ENCODE results near the gene CAVIN2.

The CAVIN2 gene

DNA sequence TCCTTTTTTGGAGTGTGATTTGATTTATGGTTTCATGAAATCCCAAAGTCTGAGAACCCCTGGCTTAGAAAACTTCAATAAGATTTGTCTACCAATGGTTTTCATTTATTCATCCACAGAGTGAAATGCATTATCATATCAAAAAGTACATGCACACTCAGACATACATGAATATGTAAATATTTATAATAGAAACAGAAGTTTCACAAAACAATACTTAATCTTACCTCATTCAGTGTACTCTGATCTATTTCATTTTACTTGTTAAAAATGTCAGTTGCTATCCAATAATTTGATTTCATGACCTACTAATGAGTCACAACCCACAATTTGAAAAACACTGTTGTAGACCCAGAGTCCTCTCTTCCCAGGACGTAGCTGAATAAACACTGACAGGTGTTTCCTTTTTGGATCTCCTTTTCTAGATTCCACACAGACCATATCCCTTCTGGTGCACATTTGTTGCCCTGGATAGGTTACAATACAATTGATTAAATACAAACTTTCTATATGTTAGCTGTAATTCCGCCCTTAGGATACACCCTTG, 10.4 kb upstream of the CAVIN2 start:
- no peak for DNase-seq
- H3K9me2 ChIP-seq (replicated peaks; ENCODE audit: insufficient read depth, low read length) = no peaks in the 10 kb centered on the region
- H3K9me3 ChIP-seq (replicated peaks; ENCODE audit: insufficient read depth, low read length) = no peaks in the 10 kb centered on the region
- no peak overlapping the region for H3K4me3 ChIP-seq (ENCODE audit: low read length)
- H3K4me1 ChIP-seq (ENCODE audit: low read length) = no peaks in the 10 kb centered on the region
- H3K79me2 ChIP-seq (ENCODE audit: low read length) = no peaks in the 10 kb centered on the region
- no peaks in the 10 kb centered on the region for H3K36me3 ChIP-seq (replicated peaks; ENCODE audit: insufficient read depth, low read length)
- no peaks in the 10 kb centered on the region for H4K20me1 ChIP-seq (ENCODE audit: insufficient read depth, low read length)
- TF ChIP-seq, protein P1, sequence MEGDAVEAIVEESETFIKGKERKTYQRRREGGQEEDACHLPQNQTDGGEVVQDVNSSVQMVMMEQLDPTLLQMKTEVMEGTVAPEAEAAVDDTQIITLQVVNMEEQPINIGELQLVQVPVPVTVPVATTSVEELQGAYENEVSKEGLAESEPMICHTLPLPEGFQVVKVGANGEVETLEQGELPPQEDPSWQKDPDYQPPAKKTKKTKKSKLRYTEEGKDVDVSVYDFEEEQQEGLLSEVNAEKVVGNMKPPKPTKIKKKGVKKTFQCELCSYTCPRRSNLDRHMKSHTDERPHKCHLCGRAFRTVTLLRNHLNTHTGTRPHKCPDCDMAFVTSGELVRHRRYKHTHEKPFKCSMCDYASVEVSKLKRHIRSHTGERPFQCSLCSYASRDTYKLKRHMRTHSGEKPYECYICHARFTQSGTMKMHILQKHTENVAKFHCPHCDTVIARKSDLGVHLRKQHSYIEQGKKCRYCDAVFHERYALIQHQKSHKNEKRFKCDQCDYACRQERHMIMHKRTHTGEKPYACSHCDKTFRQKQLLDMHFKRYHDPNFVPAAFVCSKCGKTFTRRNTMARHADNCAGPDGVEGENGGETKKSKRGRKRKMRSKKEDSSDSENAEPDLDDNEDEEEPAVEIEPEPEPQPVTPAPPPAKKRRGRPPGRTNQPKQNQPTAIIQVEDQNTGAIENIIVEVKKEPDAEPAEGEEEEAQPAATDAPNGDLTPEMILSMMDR (IDR thresholded peaks at IDR 0.05; ENCODE audit: low read length) = no peak
- TF ChIP-seq EZH2 (optimal IDR thresholded peaks at IDR 0.05; ENCODE audit: low read depth, low read length) (no peak), EZH2phosphoT487 (IDR thresholded peaks at IDR 0.05; ENCODE audit: low read length) (no peak)
- H3K27ac ChIP-seq (ENCODE audit: low read length) = no peak overlapping the region
- no peak overlapping the region for H2AFZ ChIP-seq (ENCODE audit: low read length)
- no peaks in the 10 kb centered on the region for H3K27me3 ChIP-seq (replicated peaks; ENCODE audit: insufficient read depth, low read length)
- H3K9ac ChIP-seq (ENCODE audit: low read length) = no peak overlapping the region
- no peak overlapping the region for H3K4me2 ChIP-seq (ENCODE audit: low read depth, low read length)
- H3F3A ChIP-seq (ENCODE audit: insufficient read depth, low read length) = no peaks in the 10 kb centered on the region

DNA sequence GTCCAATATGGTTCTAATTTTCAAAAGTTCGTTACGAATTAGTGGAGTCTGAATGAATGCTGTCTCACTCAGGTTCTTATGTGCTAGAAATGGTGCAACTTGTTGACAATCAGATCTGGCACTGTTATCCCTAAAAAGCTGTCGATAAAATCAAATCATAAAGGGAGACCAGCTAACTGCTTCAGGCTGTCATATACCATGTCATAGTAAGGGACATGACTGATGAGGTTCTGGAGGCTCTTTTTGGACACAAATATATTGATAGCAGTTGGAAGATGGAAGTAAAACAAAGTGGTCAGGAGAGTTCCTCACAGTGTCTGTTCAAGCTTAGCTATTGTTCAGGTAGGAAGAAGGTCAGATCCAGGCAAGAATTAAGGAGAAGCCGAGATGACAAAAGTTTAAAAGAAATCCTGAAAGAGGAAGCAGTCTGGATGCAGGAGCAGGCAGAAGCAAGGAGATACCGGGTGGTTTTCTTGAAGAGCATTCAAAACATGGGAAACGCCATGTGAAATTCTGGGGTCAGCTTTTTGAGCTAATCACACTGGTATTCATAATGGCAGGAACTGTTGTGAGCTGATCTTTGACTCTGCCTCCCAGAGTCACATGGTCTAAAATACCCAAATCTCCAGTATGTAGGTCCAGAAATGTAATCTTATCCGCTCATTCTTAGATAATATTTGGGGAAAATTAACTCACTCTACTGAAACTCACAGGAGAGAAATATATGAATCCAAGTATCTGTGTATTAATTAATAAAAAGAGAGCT, 9.4 kb upstream of the CAVIN2 start:
- H3K4me1 ChIP-seq (ENCODE audit: low read length) = no peaks in the 10 kb centered on the region
- no peaks in the 10 kb centered on the region for H3K9me3 ChIP-seq (replicated peaks; ENCODE audit: insufficient read depth, low read length)
- no peaks in the 10 kb centered on the region for H3K36me3 ChIP-seq (replicated peaks; ENCODE audit: insufficient read depth, low read length)
- H3F3A ChIP-seq (ENCODE audit: insufficient read depth, low read length) = no peaks in the 10 kb centered on the region
- H3K9ac ChIP-seq (ENCODE audit: low read length) = no peak overlapping the region
- TF ChIP-seq, protein P1 (IDR thresholded peaks at IDR 0.05; ENCODE audit: low read length) = no peak
- TF ChIP-seq EZH2phosphoT487 (IDR thresholded peaks at IDR 0.05; ENCODE audit: low read length) = no peak
- TF ChIP-seq EZH2 (optimal IDR thresholded peaks at IDR 0.05; ENCODE audit: low read depth, low read length) = no peak
- H3K9me2 ChIP-seq (replicated peaks; ENCODE audit: insufficient read depth, low read length) = no peaks in the 10 kb centered on the region
- H2AFZ ChIP-seq (ENCODE audit: low read length) = no peak overlapping the region
- no peak overlapping the region for H3K4me3 ChIP-seq (ENCODE audit: low read length)
- no peaks in the 10 kb centered on the region for H4K20me1 ChIP-seq (ENCODE audit: insufficient read depth, low read length)
- no peak overlapping the region for H3K4me2 ChIP-seq (ENCODE audit: low read depth, low read length)
- no peaks in the 10 kb centered on the region for H3K27me3 ChIP-seq (replicated peaks; ENCODE audit: insufficient read depth, low read length)
- no peak for DNase-seq
- no peaks in the 10 kb centered on the region for H3K79me2 ChIP-seq (ENCODE audit: low read length)
- no peak overlapping the region for H3K27ac ChIP-seq (ENCODE audit: low read length)

DNA sequence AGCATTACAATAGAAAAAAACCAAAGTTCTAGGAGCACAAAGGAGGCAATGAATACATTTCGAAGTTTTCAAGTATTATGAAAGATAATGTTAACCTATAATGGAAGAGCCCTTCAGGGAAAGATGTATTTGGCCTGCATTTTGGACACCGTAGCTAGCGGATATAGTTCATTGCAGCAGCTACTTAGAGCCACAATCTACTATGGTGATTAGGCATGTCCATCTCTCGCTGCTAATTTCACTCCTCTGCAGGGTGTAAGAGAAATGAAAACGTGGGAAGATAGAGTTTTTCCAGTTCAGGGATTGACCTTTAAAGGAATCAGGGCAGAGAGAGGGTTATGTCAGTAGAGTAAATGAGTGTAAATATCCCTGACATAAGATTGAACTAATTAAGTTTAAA, 8.5 kb upstream of the CAVIN2 start:
- Histone ChIP-seq H3K79me2 (ENCODE audit: low read length) (no peaks in the 10 kb centered on the region), H3K9ac (ENCODE audit: low read length) (no peak overlapping the region), H3K9me2 (replicated peaks; ENCODE audit: insufficient read depth, low read length) (no peaks in the 10 kb centered on the region), H3K9me3 (replicated peaks; ENCODE audit: insufficient read depth, low read length) (no peaks in the 10 kb centered on the region), H3K36me3 (replicated peaks; ENCODE audit: insufficient read depth, low read length) (no peaks in the 10 kb centered on the region), H3F3A (ENCODE audit: insufficient read depth, low read length) (no peaks in the 10 kb centered on the region), H3K27ac (ENCODE audit: low read length) (no peak overlapping the region), H4K20me1 (ENCODE audit: insufficient read depth, low read length) (no peaks in the 10 kb centered on the region), H2AFZ (ENCODE audit: low read length) (no peak overlapping the region), H3K4me3 (ENCODE audit: low read length) (no peak overlapping the region), H3K27me3 (replicated peaks; ENCODE audit: insufficient read depth, low read length) (no peaks in the 10 kb centered on the region), H3K4me2 (ENCODE audit: low read depth, low read length) (no peak overlapping the region), H3K4me1 (ENCODE audit: low read length) (no peaks in the 10 kb centered on the region)
- no peak for DNase-seq
- TF ChIP-seq, protein P1 (IDR thresholded peaks at IDR 0.05; ENCODE audit: low read length) = no peak
- TF ChIP-seq EZH2phosphoT487 (IDR thresholded peaks at IDR 0.05; ENCODE audit: low read length) (no peak), EZH2 (optimal IDR thresholded peaks at IDR 0.05; ENCODE audit: low read depth, low read length) (no peak)
